ENCODE data around the gene RIOK1. TPM values are rescaled to one million over a fixed set of nuclear protein-coding genes. Genes with fewer than 3 reads are reported as not detected.

The RIOK1 gene
- total RNA-seq, 1 experiment from 2014 or later, result 39.9 TPM

- no peaks in the 10 kb centered on the region for H3K9me2 ChIP-seq (replicated peaks; ENCODE audit: low read length)
- CTCF ChIA-PET, result no interaction called here
These were observed 48.4 kb downstream of the RIOK1 start for GRCh38 chr6:7438011-7438410.

GRCh38 chr6:7439228-7439627 is 49.6 kb downstream of the RIOK1 start:
- CTCF ChIA-PET, result interaction anchor here (0.5 kb wide), 1 partner anchor 104 kb away, joined by 12 read pairs; no protein-coding TSS in a partner anchor
- Histone ChIP-seq H3K79me2 (ENCODE audit: low read length) (no peaks in the 10 kb centered on the region), H3K4me1 (ENCODE audit: insufficient read depth, low read length) (no peaks in the 10 kb centered on the region), H3K9me3 (ENCODE audit: low read length) (no peaks in the 10 kb centered on the region), H2AFZ (ENCODE audit: low read length) (no peak overlapping the region), H3K4me2 (ENCODE audit: low read length) (no peak overlapping the region), H3K27ac (ENCODE audit: low read length) (no peak overlapping the region), H4K20me1 (ENCODE audit: low read length) (no peaks in the 10 kb centered on the region), H3F3A (ENCODE audit: low read length, unreplicated experiment) (no peaks in the 10 kb centered on the region), H3K27me3 (ENCODE audit: low read length) (no peaks in the 10 kb centered on the region), H3K9ac (ENCODE audit: low read length) (no peak overlapping the region), H3K4me3 (ENCODE audit: low read length) (no peak overlapping the region), H3K9me2 (replicated peaks; ENCODE audit: low read length) (no peaks in the 10 kb centered on the region), H3K36me3 (ENCODE audit: low read depth, low read length) (no peaks in the 10 kb centered on the region)
- no peak for TF ChIP-seq CTCF (conservative IDR thresholded peaks at IDR 0.05; ENCODE audit: low read depth, low read length)
- TF ChIP-seq EZH2 (IDR thresholded peaks at IDR 0.05; ENCODE audit: low read length, unreplicated experiment), result no peak
- TF ChIP-seq EZH2phosphoT487 (IDR thresholded peaks at IDR 0.05; ENCODE audit: borderline replicate concordance, low read length), result no peak
- POLR2A ChIA-PET (ENCODE audit: unreplicated experiment), result no interaction called here
- ATAC-seq, result no peak
- intact Hi-C loops (cut with micrococcal nuclease), result no loop called here
- BruUV-seq (replicated peaks), result no TSS peak
- DNase-seq, result no peak

More at GRCh38 chr6:7438011-7438410, 48.4 kb downstream of the RIOK1 start:
- H3K9ac ChIP-seq (ENCODE audit: low read length), result no peak overlapping the region
- TF ChIP-seq EZH2 (IDR thresholded peaks at IDR 0.05; ENCODE audit: low read length, unreplicated experiment) (no peak), EZH2phosphoT487 (IDR thresholded peaks at IDR 0.05; ENCODE audit: borderline replicate concordance, low read length) (no peak), CTCF (conservative IDR thresholded peaks at IDR 0.05; ENCODE audit: low read depth, low read length) (no peak)
- no peak overlapping the region for H2AFZ ChIP-seq (ENCODE audit: low read length)
- H3K4me1 ChIP-seq (ENCODE audit: insufficient read depth, low read length), result no peaks in the 10 kb centered on the region
- POLR2A ChIA-PET (ENCODE audit: unreplicated experiment), result no interaction called here
- no peaks in the 10 kb centered on the region for H3K79me2 ChIP-seq (ENCODE audit: low read length)
- ATAC-seq (no peak), DNase-seq (no peak)
- intact Hi-C loops (cut with micrococcal nuclease), result no loop called here
- H3K9me3 ChIP-seq (ENCODE audit: low read length), result no peaks in the 10 kb centered on the region
- no peaks in the 10 kb centered on the region for H3K36me3 ChIP-seq (ENCODE audit: low read depth, low read length)
- no peaks in the 10 kb centered on the region for H3F3A ChIP-seq (ENCODE audit: low read length, unreplicated experiment)
- H3K4me3 ChIP-seq (ENCODE audit: low read length), result no peak overlapping the region
- H4K20me1 ChIP-seq (ENCODE audit: low read length), result no peaks in the 10 kb centered on the region
- H3K4me2 ChIP-seq (ENCODE audit: low read length), result no peak overlapping the region
- no TSS peak for BruUV-seq (replicated peaks)
- H3K27me3 ChIP-seq (ENCODE audit: low read length), result no peaks in the 10 kb centered on the region
- no peak overlapping the region for H3K27ac ChIP-seq (ENCODE audit: low read length)

DNA sequence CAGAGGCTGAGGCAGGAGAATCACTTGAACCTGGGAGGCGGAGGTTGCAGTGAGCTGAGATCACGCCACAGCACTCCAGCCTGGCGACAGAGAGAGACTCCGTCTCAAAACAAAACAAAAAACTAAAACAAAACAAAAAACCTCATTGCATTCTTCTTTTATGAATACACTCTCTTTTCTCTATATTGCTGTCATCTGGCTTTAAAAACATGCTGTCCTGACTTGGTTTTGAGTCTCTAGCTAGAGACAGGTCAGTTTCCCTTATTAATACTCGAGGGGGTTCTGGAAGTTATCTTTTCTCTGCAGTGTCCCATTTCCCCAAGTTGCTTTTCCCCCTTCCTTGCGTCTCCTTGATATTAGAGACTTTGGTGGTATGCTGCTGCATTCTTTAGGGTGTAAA is 50.9 kb downstream of the RIOK1 start:
- intact Hi-C loops (cut with micrococcal nuclease), result no loop called here
- no peak for ATAC-seq
- ChIA-PET POLR2A (ENCODE audit: unreplicated experiment) (no interaction called here), CTCF (no interaction called here)
- H3K79me2 ChIP-seq (ENCODE audit: low read length), result no peaks in the 10 kb centered on the region
- no peak for TF ChIP-seq EZH2 (IDR thresholded peaks at IDR 0.05; ENCODE audit: low read length, unreplicated experiment)
- TF ChIP-seq CTCF (conservative IDR thresholded peaks at IDR 0.05; ENCODE audit: low read depth, low read length), result no peak
- TF ChIP-seq EZH2phosphoT487 (IDR thresholded peaks at IDR 0.05; ENCODE audit: borderline replicate concordance, low read length), result no peak
- H2AFZ ChIP-seq (ENCODE audit: low read length), result no peak overlapping the region
- no peaks in the 10 kb centered on the region for H3K36me3 ChIP-seq (ENCODE audit: low read depth, low read length)
- DNase-seq, result no peak
- no peaks in the 10 kb centered on the region for H3K9me2 ChIP-seq (replicated peaks; ENCODE audit: low read length)
- H3K4me2 ChIP-seq (ENCODE audit: low read length), result no peak overlapping the region
- H3F3A ChIP-seq (ENCODE audit: low read length, unreplicated experiment), result no peaks in the 10 kb centered on the region
- H3K27me3 ChIP-seq (ENCODE audit: low read length), result no peaks in the 10 kb centered on the region
- no peaks in the 10 kb centered on the region for H3K9me3 ChIP-seq (ENCODE audit: low read length)
- no peaks in the 10 kb centered on the region for H3K4me1 ChIP-seq (ENCODE audit: insufficient read depth, low read length)
- no peak overlapping the region for H3K27ac ChIP-seq (ENCODE audit: low read length)
- no peaks in the 10 kb centered on the region for H4K20me1 ChIP-seq (ENCODE audit: low read length)
- no TSS peak for BruUV-seq (replicated peaks)
- no peak overlapping the region for H3K4me3 ChIP-seq (ENCODE audit: low read length)
- no peak overlapping the region for H3K9ac ChIP-seq (ENCODE audit: low read length)
